Calu3 (cell line): ENCODE results near the gene ZBTB18. TPM values are rescaled to one million over a fixed set of nuclear protein-coding genes. Genes with fewer than 3 reads are reported as not detected.

ENCODE experiments used
- BruUV-seq: library from RNA; stranded (reverse); fragments of 400-500 nt; replicated peaks from 2 replicates; lab custom pipeline; 2021; lab: Mats Ljungman, UMichigan
- CTCF ChIA-PET: fragments of 300-600 bp; sonication (Branson Sonifier 250); formaldehyde crosslinking; loops from one replicate; lab custom pipeline; 2022; ENCODE audit warnings: antibody characterized with exemption; lab: Charles Lee
- DNase-seq: peaks from one replicate; pipeline ENCODE4 v3.0.0; 2022
- H3K27ac Mint-ChIP-seq: one replicate; pipeline ENCODE4 v1.8.0; 2022; ENCODE audit warnings: mixed read lengths; ENCODE audit not compliant: unreplicated experiment
- H3K27me3 Mint-ChIP-seq: one replicate; pipeline ENCODE4 v1.8.0; 2022; ENCODE audit warnings: mixed read lengths; ENCODE audit not compliant: unreplicated experiment
- H3K36me3 Mint-ChIP-seq: one replicate; pipeline ENCODE4 v1.8.0; 2022; ENCODE audit warnings: mild to moderate bottlenecking, moderate library complexity, mixed read lengths; ENCODE audit not compliant: insufficient read depth, unreplicated experiment
- H3K4me1 Mint-ChIP-seq: one replicate; pipeline ENCODE4 v1.8.0; 2022; ENCODE audit warnings: mild to moderate bottlenecking, low read depth, mixed read lengths; ENCODE audit not compliant: unreplicated experiment
- H3K4me3 Mint-ChIP-seq: one replicate; pipeline ENCODE4 v1.8.0; 2022; ENCODE audit warnings: mild to moderate bottlenecking, low read depth, moderate library complexity, mixed read lengths; ENCODE audit not compliant: unreplicated experiment
- H3K9me3 Mint-ChIP-seq: one replicate; pipeline ENCODE4 v1.8.0; 2022; ENCODE audit warnings: low read depth, mixed read lengths; ENCODE audit not compliant: unreplicated experiment
- CTCF ChIP-seq: fragments of 200-600 bp; IDR thresholded peaks from one replicate; pipeline ENCODE4 v1.8.0; 2022; ENCODE audit warnings: antibody characterized with exemption; ENCODE audit not compliant: unreplicated experiment
- intact Hi-C: fragments of 100-400 bp; cut with micrococcal nuclease; formaldehyde crosslinking; loops from one replicate; pipeline ENCODE4 v1.10.0; 2022; ENCODE audit not compliant: unreplicated experiment
- total RNA-seq: library from RNA; stranded (reverse); gene quantifications from 2 replicates; pipeline ENCODE4 v1.2.3, GENCODE V29; 2022

Gene ZBTB18
- total RNA-seq, 1 experiment from 2014 or later, result 37.8 TPM

GRCh38 chr1:244021427-244021826 lies 29.7 kb upstream of the ZBTB18 start:
- intact Hi-C loops, result no loop called here
- BruUV-seq, result no TSS peak
- CTCF ChIA-PET, result no interaction called here

GRCh38 chr1:244022311-244022710 lies 28.8 kb upstream of the ZBTB18 start:
- no peaks in the 10 kb centered on the region for H3K4me1 Mint-ChIP-seq
- peaks cover 5% of the 10 kb centered on the region for H3K9me3 Mint-ChIP-seq
- H3K36me3 Mint-ChIP-seq, result no peaks in the 10 kb centered on the region
- no peak overlapping the region for H3K27ac Mint-ChIP-seq
- BruUV-seq, result no TSS peak
- intact Hi-C loops, result no loop called here
- CTCF ChIA-PET, result no interaction called here
- no peak for DNase-seq
- H3K4me3 Mint-ChIP-seq, result no peak overlapping the region
- H3K27me3 Mint-ChIP-seq, result peaks cover 12% of the 10 kb centered on the region
- no peak for TF ChIP-seq CTCF

More at GRCh38 chr1:244021427-244021826, 29.7 kb upstream of the ZBTB18 start:
- TF ChIP-seq CTCF, result no peak
- H3K4me1 Mint-ChIP-seq, result no peaks in the 10 kb centered on the region
- H3K27ac Mint-ChIP-seq, result no peak overlapping the region
- peaks cover 12% of the 10 kb centered on the region for H3K27me3 Mint-ChIP-seq
- H3K9me3 Mint-ChIP-seq, result peaks cover 5% of the 10 kb centered on the region
- no peak overlapping the region for H3K4me3 Mint-ChIP-seq
- no peak for DNase-seq
- H3K36me3 Mint-ChIP-seq, result no peaks in the 10 kb centered on the region

- intact Hi-C loops, result no loop called here
- no peak for DNase-seq
- BruUV-seq, result no TSS peak
- CTCF ChIA-PET, result no interaction called here
- no peaks in the 10 kb centered on the region for H3K4me1 Mint-ChIP-seq
- peaks cover 14% of the 10 kb centered on the region for H3K27me3 Mint-ChIP-seq
- no peak overlapping the region for H3K4me3 Mint-ChIP-seq
- no peak overlapping the region for H3K27ac Mint-ChIP-seq
- H3K9me3 Mint-ChIP-seq, result peaks cover 5% of the 10 kb centered on the region
- H3K36me3 Mint-ChIP-seq, result no peaks in the 10 kb centered on the region
- no peak for TF ChIP-seq CTCF
Measured at GRCh38 chr1:244022864-244023440, 28.1 kb upstream of the ZBTB18 start.

GRCh38 chr1:244027491-244028145 lies 23.5 kb upstream of the ZBTB18 start:
- Mint-ChIP-seq H3K4me1 (no peaks in the 10 kb centered on the region), H3K27ac (no peak overlapping the region), H3K9me3 (no peaks in the 10 kb centered on the region), H3K27me3 (peaks cover 26% of the 10 kb centered on the region), H3K4me3 (no peak overlapping the region), H3K36me3 (no peaks in the 10 kb centered on the region)
- CTCF ChIA-PET, result no interaction called here
- BruUV-seq, result no TSS peak
- TF ChIP-seq CTCF, result no peak
- DNase-seq, result no peak
- intact Hi-C loops, result no loop called here
